Measurements from ENCODE around the gene KCNIP4. TPM values are rescaled to one million over a fixed set of nuclear protein-coding genes. Genes with fewer than 3 reads are reported as not detected.

KCNIP4 gene
- polyA plus RNA-seq, 5 donors, result 2.2 to 5.2 (median 4.9) TPM

GRCh38 chr4:21901831-21902230 lies 46.7 kb downstream of the KCNIP4 start:
- DNase-seq, result no peak

- DNase-seq, result no peak
These were observed 47.3 kb downstream of the KCNIP4 start for GRCh38 chr4:21901281-21901680.

GRCh38 chr4:21900211-21900610 lies 48.4 kb downstream of the KCNIP4 start:
- no peak for DNase-seq

GRCh38 chr4:21898101-21898500 lies 50.5 kb downstream of the KCNIP4 start:
- no peak for DNase-seq

- no peak for DNase-seq
These were observed 51.8 kb downstream of the KCNIP4 start for GRCh38 chr4:21896767-21897166.

GRCh38 chr4:21893136-21893535 lies 55.4 kb downstream of the KCNIP4 start:
- no peak for DNase-seq

GRCh38 chr4:21890231-21890630 lies 58.3 kb downstream of the KCNIP4 start:
- DNase-seq, result no peak

GRCh38 chr4:21888195-21888976 lies 60.2 kb downstream of the KCNIP4 start:
- DNase-seq, result no peak

- no peak for DNase-seq
These were observed 61.1 kb downstream of the KCNIP4 start for GRCh38 chr4:21887481-21887880.

- no peak for DNase-seq
These were observed 62.8 kb downstream of the KCNIP4 start for GRCh38 chr4:21885770-21886169.

GRCh38 chr4:21885241-21885640 lies 63.3 kb downstream of the KCNIP4 start:
- DNase-seq, result no peak

- no peak for DNase-seq
These were observed 64.0 kb downstream of the KCNIP4 start for GRCh38 chr4:21884615-21885014.

GRCh38 chr4:21882051-21882839 lies 66.3 kb downstream of the KCNIP4 start:
- no peak for DNase-seq

GRCh38 chr4:21879187-21879586 lies 69.4 kb downstream of the KCNIP4 start:
- no peak for DNase-seq

GRCh38 chr4:21876711-21877110 lies 71.9 kb downstream of the KCNIP4 start:
- DNase-seq, result no peak

- DNase-seq, result no peak
These were observed 75.4 kb downstream of the KCNIP4 start for GRCh38 chr4:21873145-21873544.

GRCh38 chr4:21872101-21872500 lies 76.5 kb downstream of the KCNIP4 start:
- DNase-seq, result no peak

GRCh38 chr4:21869978-21870745 lies 78.4 kb downstream of the KCNIP4 start:
- no peak for DNase-seq

- no peak for DNase-seq
These were observed 83.9 kb downstream of the KCNIP4 start for GRCh38 chr4:21864686-21865085.

GRCh38 chr4:21862917-21863316 lies 85.7 kb downstream of the KCNIP4 start:
- no peak for DNase-seq

GRCh38 chr4:21858971-21859370 lies 89.6 kb downstream of the KCNIP4 start:
- DNase-seq, result no peak

- DNase-seq, result no peak
These were observed 91.8 kb downstream of the KCNIP4 start for GRCh38 chr4:21856754-21857153.

Data from right lung (tissue), 5 donors.